AG10803 (cell line): ENCODE data around the gene UBALD1.

Experiments
- DNase-seq: peaks from one replicate; pipeline ENCODE4 v3.0.0; 2010; ENCODE audit warnings: low read depth
- H3K4me3 ChIP-seq: 2 replicates; pipeline ENCODE4 v1.5.1; 2011; ENCODE audit warnings: mild to moderate bottlenecking, low read length, control low read depth
- TF ChIP-seq, protein P1 (sequence below): conservative IDR thresholded peaks from 2 replicates; pipeline ENCODE4 v1.5.1; 2011; ENCODE audit warnings: mild to moderate bottlenecking, low read length, control low read depth, inconsistent platforms

UBALD1 gene

DNA sequence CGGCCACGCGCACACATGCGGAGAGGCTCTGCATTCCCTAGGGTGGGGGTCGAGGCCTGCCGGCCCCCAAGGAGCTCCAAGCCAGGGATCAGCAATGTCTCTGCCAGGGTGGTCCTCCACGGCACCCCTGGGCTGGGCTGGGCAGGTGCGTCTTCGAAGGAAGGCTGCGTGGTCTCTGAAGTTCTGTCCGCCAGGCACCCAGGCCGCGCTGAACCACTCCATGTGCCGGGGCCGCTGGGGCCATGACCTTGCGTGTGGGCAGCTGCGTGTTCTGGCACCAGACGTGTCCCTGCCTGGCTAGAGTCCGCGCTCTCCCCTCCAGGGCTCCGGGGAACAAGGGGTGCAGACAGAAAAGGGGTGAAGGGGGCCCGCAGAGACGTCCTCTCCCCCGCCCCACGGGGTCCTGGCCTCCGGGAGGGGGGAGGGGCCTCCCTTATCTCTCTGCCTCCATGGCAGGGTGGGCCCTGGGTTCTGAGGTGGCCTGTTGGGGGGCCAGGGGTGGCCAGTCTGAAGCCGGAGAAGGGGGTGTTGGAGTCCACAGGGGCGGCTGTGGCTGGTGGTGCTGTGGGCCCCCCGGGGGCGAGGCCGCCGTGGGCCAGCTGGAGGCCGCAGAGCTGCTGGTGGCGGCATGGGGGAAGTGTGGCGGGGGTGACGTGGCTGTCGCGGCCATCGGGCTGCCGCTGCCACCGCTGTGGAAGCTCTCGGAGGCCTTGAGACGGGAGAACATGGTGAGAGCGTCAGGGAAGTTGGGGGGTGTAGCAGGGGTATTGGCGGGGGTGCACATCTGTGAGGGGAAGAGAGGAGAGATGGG is 5.3 kb downstream of the UBALD1 start:
- H3K4me3 ChIP-seq, result no peak overlapping the region
- TF ChIP-seq, protein P1, sequence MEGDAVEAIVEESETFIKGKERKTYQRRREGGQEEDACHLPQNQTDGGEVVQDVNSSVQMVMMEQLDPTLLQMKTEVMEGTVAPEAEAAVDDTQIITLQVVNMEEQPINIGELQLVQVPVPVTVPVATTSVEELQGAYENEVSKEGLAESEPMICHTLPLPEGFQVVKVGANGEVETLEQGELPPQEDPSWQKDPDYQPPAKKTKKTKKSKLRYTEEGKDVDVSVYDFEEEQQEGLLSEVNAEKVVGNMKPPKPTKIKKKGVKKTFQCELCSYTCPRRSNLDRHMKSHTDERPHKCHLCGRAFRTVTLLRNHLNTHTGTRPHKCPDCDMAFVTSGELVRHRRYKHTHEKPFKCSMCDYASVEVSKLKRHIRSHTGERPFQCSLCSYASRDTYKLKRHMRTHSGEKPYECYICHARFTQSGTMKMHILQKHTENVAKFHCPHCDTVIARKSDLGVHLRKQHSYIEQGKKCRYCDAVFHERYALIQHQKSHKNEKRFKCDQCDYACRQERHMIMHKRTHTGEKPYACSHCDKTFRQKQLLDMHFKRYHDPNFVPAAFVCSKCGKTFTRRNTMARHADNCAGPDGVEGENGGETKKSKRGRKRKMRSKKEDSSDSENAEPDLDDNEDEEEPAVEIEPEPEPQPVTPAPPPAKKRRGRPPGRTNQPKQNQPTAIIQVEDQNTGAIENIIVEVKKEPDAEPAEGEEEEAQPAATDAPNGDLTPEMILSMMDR, result no peak
- DNase-seq, result no peak

DNA sequence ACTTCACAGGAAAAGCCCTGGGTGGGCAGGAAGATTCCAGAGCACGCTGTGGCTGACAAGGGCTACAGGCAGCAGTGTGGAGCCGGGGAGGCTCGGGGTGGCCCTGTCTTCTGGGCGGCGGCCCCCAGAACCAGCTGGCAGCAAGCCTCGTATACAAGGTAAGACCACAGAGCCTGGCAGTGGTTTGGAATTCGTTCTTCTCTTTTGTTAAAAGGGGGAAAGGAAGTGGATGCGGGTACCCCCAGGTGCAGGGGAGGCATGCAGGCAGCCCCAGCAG is 6.0 kb downstream of the UBALD1 start:
- H3K4me3 ChIP-seq, result no peak overlapping the region
- no peak for DNase-seq
- TF ChIP-seq, protein P1, result no peak

DNA sequence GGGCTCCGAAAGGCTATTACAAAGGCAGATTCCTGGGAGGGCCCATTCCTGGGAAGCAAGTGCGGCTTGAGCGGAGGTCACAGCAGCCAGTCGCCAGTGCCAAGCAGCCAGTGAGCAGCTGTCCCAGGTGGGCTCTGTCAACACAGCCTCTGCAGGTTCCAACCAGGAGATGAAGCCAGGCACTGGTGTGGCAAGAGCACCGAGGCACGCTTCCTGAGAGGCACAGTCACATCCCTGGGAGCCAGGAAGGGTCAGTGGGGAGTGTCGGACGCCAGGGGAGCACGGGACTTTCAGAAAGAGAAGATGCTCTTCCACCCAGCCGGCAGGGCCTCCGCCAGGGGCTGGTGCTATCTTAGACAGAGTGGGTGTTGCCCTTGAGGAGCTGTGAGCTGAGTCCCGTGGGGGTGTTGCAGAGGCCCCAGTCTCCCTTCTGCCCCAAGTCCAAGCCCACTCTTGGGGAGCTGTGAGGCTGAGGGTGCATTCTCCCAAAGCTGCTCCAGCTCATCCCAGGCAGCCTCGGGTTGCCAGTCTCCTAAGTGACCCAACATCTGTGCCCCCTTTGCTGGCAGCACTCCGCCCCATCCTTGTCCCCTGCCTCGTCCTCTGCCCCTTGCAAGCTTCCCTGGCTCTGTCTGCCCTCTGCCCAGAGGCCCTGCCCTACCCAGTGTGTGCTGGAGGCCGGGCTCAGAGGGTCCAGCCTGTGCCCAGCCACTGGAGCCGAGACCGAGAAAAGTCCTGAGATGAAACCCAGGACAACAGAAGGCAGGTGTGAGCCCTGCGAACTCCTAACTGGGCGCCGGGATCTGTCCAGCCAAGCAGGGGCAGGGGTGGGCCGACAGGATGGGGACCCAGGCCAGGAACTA is 6.6 kb downstream of the UBALD1 start:
- no peak for DNase-seq
- TF ChIP-seq, protein P1, result no peak

DNA sequence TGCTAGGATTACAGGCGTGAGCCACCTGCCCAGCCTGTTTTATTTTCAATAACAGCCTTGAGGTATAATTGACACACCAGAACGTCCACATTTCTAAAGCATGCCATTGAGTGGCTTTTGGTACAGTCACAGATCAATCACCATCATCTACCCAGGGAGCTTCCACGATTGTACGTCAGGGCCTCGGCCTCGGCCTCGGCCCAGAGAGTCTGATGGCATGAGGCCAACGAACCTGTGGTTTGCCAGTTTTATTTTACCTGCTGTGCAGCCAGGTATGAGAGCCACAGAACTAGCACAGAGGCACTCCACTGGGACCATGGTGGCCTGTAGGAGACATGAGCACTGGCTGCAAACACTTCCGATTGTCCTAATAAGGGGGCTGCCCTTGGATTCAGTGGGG is 8.3 kb downstream of the UBALD1 start:
- DNase-seq, result no peak
- no peak overlapping the region for H3K4me3 ChIP-seq
- TF ChIP-seq, protein P1, result no peak

More for the DNA sequence above, 6.6 kb downstream of the UBALD1 start:
- no peak overlapping the region for H3K4me3 ChIP-seq

DNA sequence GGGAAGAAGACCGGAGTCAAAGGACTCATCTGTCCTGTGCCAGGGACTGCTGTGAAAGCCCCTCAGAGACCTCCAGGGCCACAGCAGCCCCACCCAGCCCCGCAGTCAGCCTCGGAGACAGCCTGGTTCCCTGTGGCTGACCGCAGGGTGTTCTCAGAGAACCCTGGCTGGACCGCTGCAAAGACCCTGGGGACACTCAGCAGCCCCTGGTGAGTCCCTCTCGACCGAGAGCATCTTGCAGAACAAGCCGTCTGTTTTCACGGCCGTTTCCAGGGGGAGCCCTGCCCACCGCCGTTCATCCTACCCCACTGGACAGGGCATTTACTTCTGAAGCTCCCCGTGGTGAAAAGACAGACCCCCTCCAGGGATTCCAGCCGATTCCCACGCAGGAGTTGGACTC is 10.3 kb downstream of the UBALD1 start:
- no peak overlapping the region for H3K4me3 ChIP-seq
- DNase-seq, result no peak
- TF ChIP-seq, protein P1, result no peak

DNA sequence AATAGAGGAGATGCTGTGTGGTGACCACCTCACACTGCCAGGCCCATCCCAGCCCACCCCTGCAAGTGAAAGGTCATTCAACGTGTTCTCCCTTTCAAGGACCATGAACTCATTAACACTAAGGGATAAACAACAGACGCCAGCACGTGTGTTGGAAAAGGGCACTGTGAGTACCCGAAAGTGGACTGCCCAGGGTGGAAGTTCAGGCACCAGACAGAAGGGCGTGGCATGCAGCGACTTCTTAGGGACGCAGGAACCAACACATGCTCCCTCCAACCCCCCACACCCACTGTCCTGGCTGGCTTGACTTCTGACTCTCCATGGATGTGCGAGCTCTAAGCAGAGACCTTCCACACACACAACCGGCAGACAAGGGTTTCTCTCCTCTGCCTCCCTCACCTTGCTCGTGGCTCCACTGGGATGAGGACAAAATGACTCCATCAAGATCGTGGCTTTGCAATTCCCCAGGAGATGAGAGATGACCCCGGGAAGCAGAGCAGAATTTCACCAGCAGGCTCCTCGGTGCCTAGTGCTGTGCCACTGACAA is 11.0 kb downstream of the UBALD1 start:
- no peak overlapping the region for H3K4me3 ChIP-seq
- TF ChIP-seq, protein P1, result no peak
- DNase-seq, result no peak
